Endothelial cell (in vitro differentiated cells): ENCODE data around the gene FAM83F. TPM values are rescaled to one million over a fixed set of nuclear protein-coding genes. Genes with fewer than 3 reads are reported as not detected.
A peak's percentile ranks its signal among the peaks of the same experiment; 100 is the strongest.

Experiments
- DNase-seq: peaks from one replicate; pipeline ENCODE4 v3.0.0; 2021; ENCODE audit warnings: low spot score
- H3K27ac Mint-ChIP-seq: one replicate; pipeline ENCODE4 v1.8.0; 2021; ENCODE audit warnings: mixed read lengths, inconsistent platforms; ENCODE audit not compliant: unreplicated experiment
- H3K27me3 Mint-ChIP-seq: one replicate; pipeline ENCODE4 v1.8.0; 2021; ENCODE audit warnings: mild to moderate bottlenecking, moderate library complexity, mixed read lengths, inconsistent platforms; ENCODE audit not compliant: unreplicated experiment
- H3K36me3 Mint-ChIP-seq: one replicate; pipeline ENCODE4 v1.8.0; 2021; ENCODE audit warnings: mild to moderate bottlenecking, low read depth, mixed read lengths, inconsistent platforms; ENCODE audit not compliant: unreplicated experiment
- H3K4me1 Mint-ChIP-seq: one replicate; pipeline ENCODE4 v1.8.0; 2021; ENCODE audit warnings: mild to moderate bottlenecking, mixed read lengths, inconsistent platforms; ENCODE audit not compliant: unreplicated experiment
- H3K4me3 Mint-ChIP-seq: one replicate; pipeline ENCODE4 v1.8.0; 2021; ENCODE audit warnings: mild to moderate bottlenecking, mixed read lengths, inconsistent platforms; ENCODE audit not compliant: unreplicated experiment
- H3K9me3 Mint-ChIP-seq: one replicate; pipeline ENCODE4 v1.8.0; 2021; ENCODE audit warnings: mixed read lengths, inconsistent platforms; ENCODE audit not compliant: unreplicated experiment
- total RNA-seq: library from RNA; stranded (reverse); fragmentation: NEBNext Ultra II Directional; extraction: Animal tissue kit (Norgen Biotek cat#: 25700); gene quantifications from one replicate; pipeline ENCODE4 v1.2.1, GENCODE V29; 2021; ENCODE audit not compliant: unreplicated experiment
- TF ChIP-seq, protein P1 (sequence below): fragments of 200-600 bp; sonication (generic); IDR thresholded peaks from one replicate; pipeline ENCODE4 v1.5.0; 2021; ENCODE audit warnings: antibody characterized with exemption; ENCODE audit not compliant: unreplicated experiment

Gene FAM83F
- total RNA-seq, 1 donor from 2014 or later, result 3.5 TPM

DNA sequence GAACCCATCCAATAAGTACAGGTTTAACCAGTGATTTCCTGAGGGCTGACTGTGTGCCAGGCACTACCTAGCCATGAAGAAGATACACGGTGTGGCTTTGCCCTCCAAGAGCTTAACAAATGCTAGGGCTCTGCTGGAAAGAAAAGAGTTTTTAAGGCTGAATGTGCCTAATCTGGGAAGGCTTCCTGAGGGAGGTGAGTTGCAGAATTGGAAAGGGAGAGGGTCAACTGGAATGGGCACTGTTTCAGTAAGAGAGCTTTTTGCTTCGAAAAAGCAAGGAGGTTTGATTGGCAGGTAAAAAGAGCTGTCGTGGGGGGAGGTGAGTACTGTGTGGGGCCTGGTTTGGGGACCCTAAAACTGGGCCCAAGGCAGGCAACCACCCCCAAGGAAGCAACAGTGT lies 2.7 kb downstream of the FAM83F start:
- no peaks in the 10 kb centered on the region for H3K9me3 Mint-ChIP-seq
- peaks cover 1% of the 10 kb centered on the region for H3K27me3 Mint-ChIP-seq
- peaks cover 48% of the 10 kb centered on the region for H3K4me1 Mint-ChIP-seq
- no peak for DNase-seq
- H3K27ac Mint-ChIP-seq, result peak overlapping the region; percentile 72
- H3K4me3 Mint-ChIP-seq, result peak overlapping the region; percentile 5
- no peaks in the 10 kb centered on the region for H3K36me3 Mint-ChIP-seq
- TF ChIP-seq, protein P1, sequence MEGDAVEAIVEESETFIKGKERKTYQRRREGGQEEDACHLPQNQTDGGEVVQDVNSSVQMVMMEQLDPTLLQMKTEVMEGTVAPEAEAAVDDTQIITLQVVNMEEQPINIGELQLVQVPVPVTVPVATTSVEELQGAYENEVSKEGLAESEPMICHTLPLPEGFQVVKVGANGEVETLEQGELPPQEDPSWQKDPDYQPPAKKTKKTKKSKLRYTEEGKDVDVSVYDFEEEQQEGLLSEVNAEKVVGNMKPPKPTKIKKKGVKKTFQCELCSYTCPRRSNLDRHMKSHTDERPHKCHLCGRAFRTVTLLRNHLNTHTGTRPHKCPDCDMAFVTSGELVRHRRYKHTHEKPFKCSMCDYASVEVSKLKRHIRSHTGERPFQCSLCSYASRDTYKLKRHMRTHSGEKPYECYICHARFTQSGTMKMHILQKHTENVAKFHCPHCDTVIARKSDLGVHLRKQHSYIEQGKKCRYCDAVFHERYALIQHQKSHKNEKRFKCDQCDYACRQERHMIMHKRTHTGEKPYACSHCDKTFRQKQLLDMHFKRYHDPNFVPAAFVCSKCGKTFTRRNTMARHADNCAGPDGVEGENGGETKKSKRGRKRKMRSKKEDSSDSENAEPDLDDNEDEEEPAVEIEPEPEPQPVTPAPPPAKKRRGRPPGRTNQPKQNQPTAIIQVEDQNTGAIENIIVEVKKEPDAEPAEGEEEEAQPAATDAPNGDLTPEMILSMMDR, result no peak

- H3K27me3 Mint-ChIP-seq, result peaks cover 1% of the 10 kb centered on the region
- no peaks in the 10 kb centered on the region for H3K36me3 Mint-ChIP-seq
- H3K4me3 Mint-ChIP-seq, result no peak overlapping the region
- H3K4me1 Mint-ChIP-seq, result peaks cover 50% of the 10 kb centered on the region
- TF ChIP-seq, protein P1, result no peak
- peak; percentile 33 for DNase-seq
- peak overlapping the region; percentile 57 for H3K27ac Mint-ChIP-seq
- no peaks in the 10 kb centered on the region for H3K9me3 Mint-ChIP-seq
Observed at GRCh38 chr22:39997939-39998726, 3.4 kb downstream of the FAM83F start.

DNA sequence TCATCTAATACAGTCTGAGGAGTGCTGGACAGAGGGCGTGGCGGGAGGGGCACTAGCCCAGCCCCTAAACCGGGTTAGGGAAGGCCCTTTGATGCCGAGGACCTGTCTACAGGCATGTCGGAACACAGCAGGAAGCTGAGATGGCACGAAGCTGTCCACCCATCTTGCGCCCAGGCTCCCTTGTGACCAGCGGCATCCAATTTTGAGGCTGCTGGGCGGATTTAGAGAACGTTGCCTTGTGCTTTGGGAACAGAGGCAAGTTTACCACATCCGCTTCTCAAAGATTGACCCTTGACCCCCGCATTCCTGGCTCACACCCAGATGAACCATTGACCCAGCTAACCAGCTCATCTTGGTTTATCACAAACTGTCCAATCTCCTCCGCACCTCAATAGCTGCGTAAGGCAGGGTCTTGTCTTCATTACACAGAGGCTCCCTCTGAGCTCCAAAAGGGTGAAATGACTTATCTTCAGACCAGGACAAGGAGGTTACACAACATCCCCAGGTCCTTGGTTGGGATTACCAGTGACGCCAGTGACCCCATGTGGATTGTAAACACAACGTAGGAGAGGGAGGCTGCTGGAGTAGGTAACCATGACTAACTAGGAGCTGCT lies 4.5 kb downstream of the FAM83F start:
- Mint-ChIP-seq H3K27me3 (peaks cover 3% of the 10 kb centered on the region), H3K4me3 (no peak overlapping the region), H3K9me3 (no peaks in the 10 kb centered on the region), H3K36me3 (no peaks in the 10 kb centered on the region), H3K4me1 (peaks cover 50% of the 10 kb centered on the region), H3K27ac (no peak overlapping the region)
- TF ChIP-seq, protein P1, result no peak
- no peak for DNase-seq

DNA sequence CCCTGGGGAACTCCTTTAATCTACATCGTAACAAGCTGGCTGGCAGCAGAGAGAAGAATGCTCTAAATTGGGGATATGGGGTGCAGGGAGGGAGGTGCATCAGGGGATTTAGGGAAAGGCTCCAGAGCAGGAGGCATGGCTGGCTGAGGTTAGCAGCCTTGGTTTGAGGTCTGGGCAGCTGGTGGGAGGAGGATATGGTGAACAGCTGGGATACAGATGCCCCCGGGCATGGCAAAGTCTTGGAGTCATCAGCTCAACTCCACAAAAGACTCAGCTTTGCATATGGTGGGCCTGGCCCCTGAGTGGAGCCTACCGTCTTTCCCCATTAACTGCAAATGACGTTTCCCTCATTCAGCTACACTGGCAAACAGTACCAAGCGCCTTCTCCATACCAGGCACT lies 5.4 kb downstream of the FAM83F start:
- DNase-seq, result no peak
- Mint-ChIP-seq H3K27me3 (peaks cover 3% of the 10 kb centered on the region), H3K4me3 (no peak overlapping the region), H3K9me3 (no peaks in the 10 kb centered on the region), H3K4me1 (peaks cover 50% of the 10 kb centered on the region), H3K27ac (no peak overlapping the region), H3K36me3 (no peaks in the 10 kb centered on the region)
- TF ChIP-seq, protein P1, result no peak

DNA sequence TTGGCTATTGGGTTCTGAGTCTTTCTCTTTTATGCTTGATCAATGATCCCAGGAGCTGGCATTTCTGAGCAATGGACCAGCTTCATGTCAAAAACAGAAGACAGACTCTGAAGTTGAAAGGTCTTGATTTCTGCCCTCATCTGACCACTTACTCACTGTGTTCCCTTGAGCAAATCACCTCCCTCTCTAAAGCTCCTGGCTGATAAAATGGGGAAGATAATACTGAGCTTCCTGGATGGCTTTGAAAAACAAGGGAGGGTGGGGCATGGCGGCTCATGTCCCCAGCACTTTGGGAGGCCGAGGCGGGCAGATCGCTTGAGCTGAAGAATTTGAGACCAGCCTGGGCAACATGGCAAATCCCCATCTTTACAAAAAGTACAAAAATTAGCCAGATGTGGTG lies 6.4 kb downstream of the FAM83F start:
- H3K9me3 Mint-ChIP-seq, result no peaks in the 10 kb centered on the region
- peaks cover 3% of the 10 kb centered on the region for H3K27me3 Mint-ChIP-seq
- H3K4me3 Mint-ChIP-seq, result no peak overlapping the region
- no peak for DNase-seq
- peaks cover under 1% of the 10 kb centered on the region for H3K36me3 Mint-ChIP-seq
- H3K4me1 Mint-ChIP-seq, result peaks cover 47% of the 10 kb centered on the region
- TF ChIP-seq, protein P1, result no peak
- no peak overlapping the region for H3K27ac Mint-ChIP-seq
